ENCODE data around the gene ZNF45. TPM values are rescaled to one million over a fixed set of nuclear protein-coding genes. Genes with fewer than 3 reads are reported as not detected.
"Not testable (repeated sequence)": the region's sequence is repeated elsewhere in the genome, so short reads cannot be mapped to it uniquely, and the experiment has no call there.

The ZNF45 gene
- total RNA-seq, 5 donors from 2014 or later (not counting 1 experiment from before 2014, with no cell fraction given), result 12.7 to 22.2 (median 19.2) TPM

DNA sequence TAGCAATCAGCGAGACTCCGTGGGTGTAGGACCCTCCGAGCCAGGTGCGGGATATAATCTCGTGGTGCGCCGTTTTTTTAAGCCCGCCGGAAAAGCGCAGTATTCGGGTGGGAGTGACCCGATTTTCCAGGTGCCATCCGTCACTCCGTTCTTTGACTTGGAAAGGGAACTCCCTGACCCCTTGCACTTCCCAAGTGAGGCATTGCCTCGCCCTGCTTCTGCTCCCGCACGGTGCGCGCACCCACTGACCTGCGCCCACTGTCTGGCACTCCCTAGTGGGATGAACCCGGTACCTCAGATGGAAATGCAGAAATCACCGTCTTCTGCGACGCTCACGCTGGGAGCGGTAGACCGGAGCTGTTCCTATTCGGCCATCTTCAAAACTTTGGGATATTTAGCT lies 68.2 kb downstream of the ZNF45 start:
- H3K27ac Mint-ChIP-seq; H3K36me3 ChIP-seq (ENCODE audit: control insufficient read depth in 2 of 2, extremely low read depth in 1 of 2, insufficient read depth in 1 of 2, low read length in 1 of 2); H3K27me3 Mint-ChIP-seq; H3K27ac ChIP-seq (ENCODE audit: low read length); H3K27me3 ChIP-seq (replicated peaks in 1 of 2; ENCODE audit: control insufficient read depth in 2 of 2, extremely low read depth in 1 of 2, insufficient read depth in 2 of 2, low read length in 1 of 2); H3K4me3 ChIP-seq (ENCODE audit: control insufficient read depth in 1 of 2, extremely low read depth in 1 of 2, low read length in 1 of 2); POLR2A ChIA-PET; H3K4me1 Mint-ChIP-seq; H3K4me1 ChIP-seq (ENCODE audit: control insufficient read depth in 1 of 2, extremely low read depth in 1 of 2, insufficient read depth in 2 of 2, low read length in 2 of 2); DNase-seq; CTCF ChIA-PET; ATAC-seq (replicated peaks in 1 of 4); H3K4me3 Mint-ChIP-seq: not testable (repeated sequence)
- WGBS (ENCODE audit: insufficient coverage), result 93% methylated on average over 20 of the region's 28 CpGs
- Mint-ChIP-seq H3K36me3 (peaks cover 13% of the 10 kb centered on the region), H3K9me3 (peaks cover 7 to 32% (median 23%) of the 10 kb centered on the region in 3 donors)
- H3K9me3 ChIP-seq, result peaks cover 17% of the 10 kb centered on the region

Other genes starting within 250 kb of the ZNF45 start
- not detected for gene IRGC, start 219.2 kb downstream of the ZNF45 start, total RNA-seq
- 10 to 100 TPM; 50.3 to 64.3 (median 56.8) TPM for gene SMG9, start 180.3 kb downstream of the ZNF45 start, total RNA-seq
- 10 to 100 TPM; 21.9 to 90.1 (median 37.6) TPM for gene KCNN4, start 154.3 kb downstream of the ZNF45 start, total RNA-seq
- under 1 TPM in 4 of 5 donors, not detected in 1; 0.20 to 0.70 (median 0.58) TPM for gene LYPD5, start 132.8 kb downstream of the ZNF45 start, total RNA-seq
- 10 to 100 TPM in 3 of 5 donors, 1 to 10 TPM in 2; 5.4 to 19.0 (median 12.7) TPM for gene ZNF283, start 108.0 kb downstream of the ZNF45 start, total RNA-seq
- gene ZNF404, start 51.3 kb downstream of the ZNF45 start, total RNA-seq, result 1 to 10 TPM; 1.1 to 3.0 (median 2.4) TPM
- 1 to 10 TPM in 4 of 5 donors, under 1 TPM in 1; 0.77 to 3.0 (median 1.6) TPM for gene ZNF221, start 15.9 kb upstream of the ZNF45 start, total RNA-seq
- 10 to 100 TPM in 3 of 5 donors, 1 to 10 TPM in 2; 4.6 to 12.4 (median 11.3) TPM for gene ZNF155, start 48.9 kb upstream of the ZNF45 start, total RNA-seq
- gene ZNF230, start 67.7 kb upstream of the ZNF45 start, total RNA-seq, result 1 to 10 TPM; 2.7 to 9.5 (median 8.1) TPM
- gene ZNF222, start 90.1 kb upstream of the ZNF45 start, total RNA-seq, result 1 to 10 TPM; 3.6 to 7.4 (median 5.0) TPM
- 1 to 10 TPM; 2.5 to 6.8 (median 5.9) TPM for gene ZNF223, start 116.8 kb upstream of the ZNF45 start, total RNA-seq
- 1 to 10 TPM; 2.6 to 5.9 (median 4.9) TPM for gene ZNF284, start 136.9 kb upstream of the ZNF45 start, total RNA-seq
- 10 to 100 TPM; 42.2 to 72.3 (median 71.2) TPM for gene ZNF224, start 159.1 kb upstream of the ZNF45 start, total RNA-seq
- 10 to 100 TPM in 1 of 5 donors, 1 to 10 TPM in 4; 1.6 to 10.6 (median 9.8) TPM for gene ZNF225, start 178.1 kb upstream of the ZNF45 start, total RNA-seq
- gene ZNF234, start 206.3 kb upstream of the ZNF45 start, total RNA-seq, result 10 to 100 TPM in 3 of 5 donors, 1 to 10 TPM in 2; 3.3 to 21.5 (median 18.6) TPM
- 10 to 100 TPM; 12.3 to 42.0 (median 38.0) TPM for gene ZNF226, start 229.8 kb upstream of the ZNF45 start, total RNA-seq